Coronary artery (tissue), 2 donors: ENCODE measurements around the gene RELB.

Source experiments
- DNase-seq: peaks from one replicate; pipeline ENCODE4 v3.0.0-alpha.2; 2017; ENCODE audit warnings: low spot score
- H3K27ac ChIP-seq, 2 donors: fragments of 200-600 bp; sonication (generic); one replicate each; pipeline ENCODE4 v1.5.1; 2016 to 2019
- H3K4me3 ChIP-seq: fragments of 200-600 bp; sonication (generic); 2 replicates; pipeline ENCODE4 v1.5.1; 2016; ENCODE audit warnings: mild to moderate bottlenecking, moderate library complexity
- CTCF ChIP-seq: fragments of 200-600 bp; sonication (generic); IDR thresholded peaks from one replicate; pipeline ENCODE4 v1.5.1; 2019; ENCODE audit warnings: antibody characterized with exemption

Gene RELB

GRCh38 chr19:44972802-44973201 is 28.5 kb upstream of the RELB start:
- no peak for DNase-seq
- TF ChIP-seq CTCF, result no peak
- no peak overlapping the region for H3K27ac ChIP-seq
- H3K4me3 ChIP-seq, result no peak overlapping the region

- Histone ChIP-seq H3K4me3 (no peak overlapping the region), H3K27ac (no peak overlapping the region)
- TF ChIP-seq CTCF, result no peak
- no peak for DNase-seq
These were observed 27.1 kb upstream of the RELB start for GRCh38 chr19:44973982-44974735.

- no peak for TF ChIP-seq CTCF
- DNase-seq, result no peak
- no peak overlapping the region for H3K27ac ChIP-seq
- H3K4me3 ChIP-seq, result no peak overlapping the region
These were observed 26.4 kb upstream of the RELB start for GRCh38 chr19:44974857-44975256.

GRCh38 chr19:44975444-44975843 is 25.8 kb upstream of the RELB start:
- Histone ChIP-seq H3K27ac (no peak overlapping the region), H3K4me3 (no peak overlapping the region)
- no peak for DNase-seq
- TF ChIP-seq CTCF, result no peak

GRCh38 chr19:44984005-44984404 is 17.3 kb upstream of the RELB start:
- Histone ChIP-seq H3K4me3 (no peak overlapping the region), H3K27ac (no peak overlapping the region)
- TF ChIP-seq CTCF, result no peak
- no peak for DNase-seq

DNA sequence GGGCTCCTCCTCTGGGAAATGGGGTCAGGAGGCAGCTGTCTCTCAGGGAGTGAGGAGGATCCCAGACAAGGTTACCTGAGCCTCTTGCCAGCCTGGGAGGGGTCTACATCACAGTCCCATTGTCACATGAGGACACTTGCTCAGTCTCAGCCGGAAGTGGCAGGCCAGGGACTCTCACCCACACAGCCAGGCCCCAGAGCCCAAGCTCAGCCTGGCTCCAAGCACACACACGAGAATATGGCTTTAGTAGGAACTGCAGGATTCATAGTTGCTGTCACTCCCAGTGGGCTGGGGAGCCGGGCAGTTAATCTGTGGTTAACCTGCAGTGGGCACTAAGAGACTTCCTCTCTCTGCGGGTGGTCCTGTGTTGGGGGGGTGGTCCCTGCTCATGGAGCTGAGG is 15.8 kb upstream of the RELB start:
- no peak overlapping the region for H3K4me3 ChIP-seq
- DNase-seq, result no peak
- no peak overlapping the region for H3K27ac ChIP-seq
- no peak for TF ChIP-seq CTCF

GRCh38 chr19:44986389-44986788 is 14.9 kb upstream of the RELB start:
- no peak for DNase-seq
- no peak for TF ChIP-seq CTCF
- no peak overlapping the region for H3K27ac ChIP-seq
- H3K4me3 ChIP-seq, result no peak overlapping the region
